Measurements from ENCODE around the gene RAB29.
"Not testable (repeated sequence)": the region's sequence is repeated elsewhere in the genome, so short reads cannot be mapped to it uniquely, and the experiment has no call there.

The RAB29 gene

DNA sequence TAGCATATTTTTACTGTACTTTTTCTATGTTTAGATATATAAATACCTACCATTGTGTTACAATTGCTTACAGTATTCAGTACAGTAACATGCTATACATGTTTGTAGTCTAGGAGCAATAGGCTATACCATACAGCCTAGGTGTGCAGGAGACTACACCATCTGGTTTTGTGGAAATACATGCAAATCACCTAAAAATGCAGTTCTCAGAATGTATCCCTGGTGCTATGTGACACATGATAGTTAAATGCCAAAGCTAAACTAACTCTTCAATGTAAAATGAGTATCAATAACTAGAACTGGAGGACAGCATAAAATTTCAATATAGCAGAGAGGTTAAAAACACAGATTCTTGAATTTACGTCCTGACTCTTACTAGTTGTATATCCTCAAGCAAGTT is 40.1 kb downstream of the RAB29 start:
- Histone ChIP-seq H3K27ac (no peak overlapping the region), H3K27me3 (no peaks in the 10 kb centered on the region), H3K9me3 (no peaks in the 10 kb centered on the region), H3K4me3 (no peak overlapping the region), H3K36me3 (peaks cover 0 to 8% (median 7%) of the 10 kb centered on the region in 3 donors), H3K4me1 (peaks cover 0 to 50% (median 15%) of the 10 kb centered on the region in 4 donors)
- no peak for DNase-seq
- intact Hi-C loops (cut with DNase I; ENCODE audit: low total_unique reads), result no loop called here
- TF ChIP-seq, protein P1, sequence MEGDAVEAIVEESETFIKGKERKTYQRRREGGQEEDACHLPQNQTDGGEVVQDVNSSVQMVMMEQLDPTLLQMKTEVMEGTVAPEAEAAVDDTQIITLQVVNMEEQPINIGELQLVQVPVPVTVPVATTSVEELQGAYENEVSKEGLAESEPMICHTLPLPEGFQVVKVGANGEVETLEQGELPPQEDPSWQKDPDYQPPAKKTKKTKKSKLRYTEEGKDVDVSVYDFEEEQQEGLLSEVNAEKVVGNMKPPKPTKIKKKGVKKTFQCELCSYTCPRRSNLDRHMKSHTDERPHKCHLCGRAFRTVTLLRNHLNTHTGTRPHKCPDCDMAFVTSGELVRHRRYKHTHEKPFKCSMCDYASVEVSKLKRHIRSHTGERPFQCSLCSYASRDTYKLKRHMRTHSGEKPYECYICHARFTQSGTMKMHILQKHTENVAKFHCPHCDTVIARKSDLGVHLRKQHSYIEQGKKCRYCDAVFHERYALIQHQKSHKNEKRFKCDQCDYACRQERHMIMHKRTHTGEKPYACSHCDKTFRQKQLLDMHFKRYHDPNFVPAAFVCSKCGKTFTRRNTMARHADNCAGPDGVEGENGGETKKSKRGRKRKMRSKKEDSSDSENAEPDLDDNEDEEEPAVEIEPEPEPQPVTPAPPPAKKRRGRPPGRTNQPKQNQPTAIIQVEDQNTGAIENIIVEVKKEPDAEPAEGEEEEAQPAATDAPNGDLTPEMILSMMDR (IDR thresholded peaks at IDR 0.05), result no peak

DNA sequence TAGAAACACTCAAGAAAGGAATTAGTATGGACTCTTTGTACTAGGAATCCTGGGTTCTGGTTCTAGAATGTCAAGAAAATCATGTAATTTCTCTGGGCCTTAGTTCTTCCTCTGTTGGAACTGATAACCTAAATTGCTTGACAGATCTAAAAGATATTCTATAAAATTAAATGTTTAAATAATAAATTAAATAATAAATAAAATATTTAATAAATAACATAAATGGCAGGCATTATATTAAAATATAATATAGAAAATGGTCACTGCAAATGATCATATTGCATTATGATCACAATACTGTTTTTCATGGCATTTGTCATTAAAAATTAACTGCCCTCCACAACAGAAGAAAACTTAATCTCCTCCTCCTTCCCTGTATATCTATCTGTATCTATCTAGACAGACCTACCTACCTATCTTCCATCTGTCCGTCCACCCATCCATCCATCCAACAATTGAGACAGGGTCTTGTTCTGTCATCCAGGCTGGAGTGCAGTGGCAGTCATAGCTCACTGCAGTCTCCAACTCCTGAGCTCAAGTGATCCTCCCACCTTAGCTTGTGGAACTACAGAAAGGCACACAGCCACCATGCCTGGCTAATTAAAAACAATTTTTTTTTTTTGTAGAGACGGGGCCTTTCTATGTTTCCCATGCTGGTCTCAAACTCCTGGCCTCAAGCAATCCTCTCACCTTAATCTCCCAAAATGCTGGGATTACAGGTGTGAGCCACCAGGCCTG is 41.7 kb downstream of the RAB29 start:
- Histone ChIP-seq H3K9me3 (no peaks in the 10 kb centered on the region), H3K4me3 (no peak overlapping the region), H3K4me1 (peaks cover 0 to 42% (median 12%) of the 10 kb centered on the region in 4 donors), H3K27ac (no peak overlapping the region), H3K36me3 (peaks cover 6 to 15% (median 9%) of the 10 kb centered on the region in 3 donors), H3K27me3 (no peaks in the 10 kb centered on the region)
- TF ChIP-seq, protein P1 (IDR thresholded peaks at IDR 0.05), result no peak
- no peak for DNase-seq
- intact Hi-C loops (cut with DNase I; ENCODE audit: low total_unique reads), result no loop called here

DNA sequence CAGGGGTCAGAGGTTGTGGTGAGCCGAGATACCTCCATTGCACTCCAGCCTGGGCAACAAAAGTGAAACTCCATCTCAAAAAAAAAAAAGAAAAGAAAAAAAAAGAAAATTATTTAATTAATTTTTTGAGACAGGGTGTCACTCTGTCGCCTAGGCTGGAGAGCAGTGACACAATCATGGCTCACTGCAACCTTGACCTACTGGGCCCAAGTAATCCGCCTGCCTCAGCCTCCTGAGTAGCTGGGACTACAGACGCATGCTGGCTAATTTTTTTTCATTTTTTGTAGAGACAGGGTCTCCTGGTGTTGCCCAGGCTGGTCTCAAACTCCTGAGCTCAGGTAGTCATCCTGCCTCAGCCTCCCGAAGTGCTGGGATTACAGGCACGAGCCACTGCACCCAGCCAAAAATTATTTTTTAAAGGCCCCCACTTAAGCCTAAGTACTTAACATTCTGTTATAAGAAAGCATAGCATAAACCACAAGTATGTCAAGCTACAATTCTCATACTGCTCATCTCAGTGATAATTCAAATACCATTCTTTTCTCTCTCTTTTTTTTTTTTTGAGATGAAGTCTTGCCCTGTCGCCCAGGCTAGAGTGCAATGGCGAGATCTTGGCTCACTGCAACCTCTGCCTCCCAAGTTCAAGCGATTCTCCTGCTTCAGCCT is 45.2 kb downstream of the RAB29 start:
- Histone ChIP-seq H3K36me3 (peaks cover 15 to 28% (median 22%) of the 10 kb centered on the region in 3 donors), H3K4me3 (no peak overlapping the region), H3K27ac (no peak overlapping the region), H3K27me3 (no peaks in the 10 kb centered on the region), H3K4me1 (peaks cover 0 to 28% (median 8%) of the 10 kb centered on the region in 4 donors), H3K9me3 (no peaks in the 10 kb centered on the region)
- intact Hi-C loops (cut with DNase I; ENCODE audit: low total_unique reads), result no loop called here
- TF ChIP-seq, protein P1 (IDR thresholded peaks at IDR 0.05), result no peak
- DNase-seq, result no peak

DNA sequence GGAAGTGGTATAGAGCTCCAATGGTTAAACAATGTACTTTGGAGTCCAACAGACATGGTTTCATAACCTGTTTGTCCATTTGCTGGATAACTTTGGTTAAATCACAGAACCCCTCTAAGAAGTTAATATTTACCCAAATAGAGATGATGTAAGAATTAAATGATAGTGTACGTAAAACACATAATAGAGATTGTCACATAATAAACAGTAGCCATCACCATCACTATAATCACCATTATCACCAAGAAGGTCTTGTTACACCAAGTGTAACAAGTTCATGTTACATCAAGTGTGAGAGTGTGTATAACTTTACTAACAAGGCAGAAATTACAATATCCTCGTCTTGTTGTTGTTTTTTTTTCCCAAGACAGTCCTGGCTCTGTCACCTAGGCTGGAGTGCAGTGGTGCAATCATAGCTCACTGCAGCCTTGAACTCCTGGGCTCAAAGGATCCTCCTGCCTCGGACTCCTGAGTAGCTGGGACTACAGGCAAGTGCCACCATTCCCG is 48.6 kb downstream of the RAB29 start:
- Histone ChIP-seq H3K4me3 (no peak overlapping the region), H3K4me1 (peaks cover 0 to 11% (median 2%) of the 10 kb centered on the region in 4 donors), H3K9me3 (no peaks in the 10 kb centered on the region), H3K36me3 (peaks cover 27 to 57% (median 36%) of the 10 kb centered on the region in 3 donors), H3K27me3 (no peaks in the 10 kb centered on the region), H3K27ac (no peak overlapping the region)
- intact Hi-C loops (cut with DNase I; ENCODE audit: low total_unique reads), result no loop called here
- TF ChIP-seq, protein P1 (IDR thresholded peaks at IDR 0.05), result no peak
- DNase-seq, result no peak

DNA sequence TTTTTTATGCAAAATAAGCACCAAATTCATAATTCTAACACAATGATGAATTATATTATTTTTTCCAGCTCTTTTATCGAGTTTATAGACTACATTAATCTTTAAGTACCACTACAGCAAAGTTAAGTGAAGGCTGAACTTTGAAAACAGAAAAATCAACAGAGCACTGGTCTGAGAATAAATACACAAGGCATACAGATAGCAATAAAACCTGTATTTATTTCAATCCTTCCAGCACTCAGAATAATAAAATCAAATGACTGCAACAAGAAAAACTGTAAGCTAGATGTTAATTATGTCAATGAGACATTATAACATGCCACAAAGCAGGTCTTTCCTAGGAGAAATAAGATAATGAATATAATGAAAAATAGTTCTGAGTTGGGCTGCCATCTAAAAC is 49.8 kb downstream of the RAB29 start:
- no peak overlapping the region for H3K4me3 ChIP-seq
- peaks cover 36 to 68% (median 47%) of the 10 kb centered on the region in 3 donors for H3K36me3 ChIP-seq
- H3K4me1 ChIP-seq, result peaks cover 0 to 8% (median 2%) of the 10 kb centered on the region in 4 donors
- H3K27me3 ChIP-seq, result no peaks in the 10 kb centered on the region
- H3K9me3 ChIP-seq, result no peaks in the 10 kb centered on the region
- intact Hi-C loops (cut with DNase I; ENCODE audit: low total_unique reads), result no loop called here
- DNase-seq, result no peak
- TF ChIP-seq, protein P1 (IDR thresholded peaks at IDR 0.05), result no peak
- H3K27ac ChIP-seq, result no peak overlapping the region

DNA sequence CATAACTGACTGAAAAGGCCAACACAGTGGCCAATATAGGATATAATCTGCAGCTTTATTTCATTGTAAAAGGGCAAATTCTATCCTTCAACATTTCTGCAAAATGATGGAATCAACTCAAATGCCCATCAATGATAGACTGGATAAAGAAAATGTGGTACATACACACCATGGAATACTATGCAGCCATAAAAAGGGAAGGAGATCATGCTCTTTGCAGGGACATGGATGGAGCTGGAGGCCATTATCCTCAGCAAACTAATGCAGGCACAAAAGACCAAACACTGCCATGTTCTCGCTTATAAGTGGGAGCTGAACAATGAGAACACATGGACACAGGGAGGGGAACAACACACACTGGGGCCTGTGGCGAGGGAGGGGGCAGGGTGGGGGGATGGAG is 54.5 kb downstream of the RAB29 start:
- peaks cover 56 to 88% (median 73%) of the 10 kb centered on the region in 3 donors for H3K36me3 ChIP-seq
- H3K4me3 ChIP-seq; DNase-seq; intact Hi-C loops (cut with DNase I; ENCODE audit: low total_unique reads); H3K4me1 ChIP-seq; H3K9me3 ChIP-seq; H3K27ac ChIP-seq; H3K27me3 ChIP-seq: not testable (repeated sequence)

Data from tibial artery (tissue), 4 donors.